Renal cortical epithelial cell (primary cell): ENCODE measurements around the gene RAB11FIP4. TPM values are rescaled to one million over a fixed set of nuclear protein-coding genes. Genes with fewer than 3 reads are reported as not detected.

Experiments used
- DNase-seq: peaks from one replicate; pipeline ENCODE4 v3.0.0-alpha.2; 2011; ENCODE audit warnings: low read depth
- total RNA-seq: library from RNA; depleted of rRNA; stranded (reverse); fragments of >200 nt; gene quantifications from 2 replicates; pipeline ENCODE4 v1.2.3, GENCODE V29; 2014

The RAB11FIP4 gene
- total RNA-seq, 1 donor from 2014 or later: 16.5 TPM

DNA sequence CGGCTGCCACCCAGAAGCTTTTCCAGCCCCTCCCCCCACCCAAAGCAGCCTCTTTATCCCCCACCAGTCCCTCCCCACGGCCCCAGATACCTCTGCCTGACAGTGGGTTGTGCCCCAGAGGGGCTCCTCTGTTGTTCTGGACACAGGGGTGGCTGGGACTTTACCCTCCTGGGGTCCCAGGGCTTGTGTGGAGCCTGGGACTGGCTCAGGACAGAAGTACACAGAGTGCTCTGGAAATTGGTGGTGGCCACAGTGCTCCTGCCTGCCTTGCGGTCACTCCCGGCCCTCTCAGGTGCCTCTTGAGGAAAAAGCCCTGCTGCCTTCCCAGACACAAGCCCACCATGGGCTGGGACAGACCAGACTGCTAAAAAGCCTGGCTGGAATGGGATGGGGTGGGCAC, 68.2 kb downstream of the RAB11FIP4 start:
- DNase-seq: no peak

DNA sequence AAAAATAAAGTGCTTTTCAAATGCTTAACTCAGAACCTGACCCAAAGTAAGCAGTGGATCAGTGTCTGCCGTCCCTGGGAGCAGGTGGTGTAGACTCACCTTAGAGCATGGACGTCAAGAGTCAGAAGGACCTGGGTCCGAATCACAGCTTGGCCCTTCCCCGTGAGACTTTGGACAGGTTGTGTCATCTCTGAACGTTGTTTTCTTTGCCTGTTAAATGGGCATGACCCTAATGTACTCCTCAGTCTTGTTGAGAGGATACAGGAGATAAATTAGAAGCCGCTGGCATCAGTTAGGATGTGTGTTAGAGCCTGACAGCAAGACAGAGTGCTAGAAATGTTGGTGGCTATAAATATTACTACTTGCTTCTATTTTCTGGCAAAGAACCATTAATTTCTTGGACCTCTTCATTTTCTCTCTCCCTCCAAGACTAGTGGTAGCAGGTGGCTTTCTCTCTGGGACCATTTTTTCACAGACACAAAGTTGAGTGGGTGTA, 68.8 kb downstream of the RAB11FIP4 start:
- no peak for DNase-seq

DNA sequence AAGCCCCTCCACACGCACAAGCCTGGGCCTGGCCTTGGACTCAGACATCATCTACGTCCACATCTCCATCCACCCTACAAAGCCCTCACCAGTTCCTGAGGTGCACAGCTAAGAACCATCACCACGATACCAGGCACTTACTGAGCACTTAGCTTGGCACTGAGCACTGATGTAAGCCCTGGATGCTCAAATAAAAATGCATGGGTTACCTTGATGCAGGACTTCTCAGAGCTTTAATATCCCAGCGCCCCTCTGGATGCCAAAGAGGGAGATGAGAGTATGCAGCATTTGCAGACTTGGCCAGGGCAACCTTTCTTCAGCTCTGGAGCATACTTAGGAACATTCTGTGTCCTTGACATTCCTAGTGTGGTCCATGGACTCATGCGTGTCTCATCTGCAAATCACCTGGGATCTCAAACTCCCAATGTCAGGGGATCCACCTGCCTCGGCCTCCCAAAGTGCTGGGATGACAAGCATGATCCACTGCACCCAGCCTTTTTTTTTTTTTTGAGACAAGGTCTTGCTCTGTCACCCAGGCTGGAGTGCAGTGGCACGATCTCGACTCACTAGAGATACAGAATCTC, 69.8 kb downstream of the RAB11FIP4 start:
- DNase-seq: no peak

DNA sequence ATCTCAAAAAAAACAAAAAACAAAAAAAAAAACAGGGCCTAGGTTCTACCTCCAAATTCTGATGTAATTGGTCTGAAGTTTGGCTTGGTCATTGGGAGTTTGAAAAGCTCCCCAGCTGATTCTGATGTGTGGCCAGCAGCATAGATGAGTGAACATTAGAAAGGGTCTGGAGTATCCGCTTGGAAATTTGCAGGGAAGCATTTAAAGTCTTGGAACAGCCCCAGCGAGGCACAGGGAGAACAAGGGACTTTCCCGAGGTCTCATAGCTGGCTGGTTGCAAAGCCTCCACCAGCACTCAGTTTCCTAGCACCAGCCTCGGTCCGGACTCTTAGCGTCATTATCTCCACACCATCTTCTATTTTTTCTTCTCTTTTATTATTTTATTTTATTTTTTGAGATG, 70.8 kb downstream of the RAB11FIP4 start:
- DNase-seq: no peak

DNA sequence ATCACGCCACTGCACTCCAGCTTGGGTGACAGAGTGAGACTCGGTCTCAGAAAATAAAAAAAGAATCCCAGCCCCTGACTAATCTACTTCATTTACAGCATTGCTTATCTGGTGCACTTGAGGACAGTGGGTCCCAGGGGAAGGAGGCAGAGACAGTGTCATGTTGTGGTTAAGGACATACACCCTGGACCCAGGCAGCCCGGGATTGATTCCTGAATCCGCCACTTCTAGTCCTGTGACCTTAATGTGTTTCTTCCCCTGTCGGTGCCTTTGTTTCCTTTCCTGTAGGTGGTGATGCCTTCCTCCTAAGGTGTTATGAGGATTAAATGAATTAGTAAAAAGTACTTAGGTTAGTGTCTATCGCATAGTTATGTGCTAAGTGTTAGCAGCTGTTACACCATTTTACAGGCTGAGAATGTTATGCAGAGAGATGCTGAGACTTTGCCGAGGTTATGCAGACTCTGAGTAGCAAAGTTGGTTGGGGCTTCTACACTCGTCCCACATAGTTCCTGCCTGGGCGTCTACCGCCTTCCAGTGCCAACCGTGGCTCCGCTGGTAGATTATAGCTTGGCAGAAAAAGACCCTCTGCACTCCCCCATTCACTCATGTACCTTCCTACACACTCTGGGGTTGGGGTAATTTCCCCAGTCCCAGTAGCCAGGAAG, 74.8 kb downstream of the RAB11FIP4 start:
- no peak for DNase-seq

DNA sequence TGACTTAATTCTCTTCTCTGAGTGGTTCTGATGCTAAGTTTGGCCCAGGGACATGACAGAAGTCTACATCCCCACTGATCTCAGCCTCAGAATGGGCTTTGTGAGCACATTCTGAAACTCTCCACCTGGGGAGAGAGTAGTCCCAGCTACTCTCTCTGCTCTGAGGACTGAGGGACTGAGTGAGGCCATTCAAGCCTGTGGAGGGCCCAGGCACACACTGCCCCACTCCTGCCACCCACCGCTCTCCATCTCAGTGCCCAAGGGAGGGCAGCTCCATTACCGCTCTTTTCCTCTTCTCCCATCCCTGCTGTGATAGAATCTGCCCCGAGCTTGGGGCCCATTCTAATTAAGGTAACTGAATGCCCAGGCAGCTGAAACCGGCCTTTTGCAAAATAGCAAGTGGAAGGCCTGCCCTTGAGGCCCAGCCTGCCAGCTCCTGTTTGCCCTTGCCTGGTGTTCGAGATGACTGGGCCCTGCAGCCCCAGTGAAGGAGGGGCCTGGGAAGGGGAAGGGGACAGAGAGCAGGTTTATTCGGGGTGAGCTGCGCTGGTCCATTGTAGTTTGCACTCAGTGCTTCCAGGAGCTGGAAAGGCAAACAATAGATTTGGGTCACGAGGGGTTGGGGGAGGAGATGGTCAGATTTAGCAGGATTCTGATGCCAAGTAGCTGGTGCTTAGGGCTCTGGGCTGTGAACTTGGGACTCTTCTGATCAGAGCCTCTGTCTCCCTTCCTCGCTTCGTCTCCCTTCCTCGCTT, 76.2 kb downstream of the RAB11FIP4 start:
- DNase-seq: no peak

DNA sequence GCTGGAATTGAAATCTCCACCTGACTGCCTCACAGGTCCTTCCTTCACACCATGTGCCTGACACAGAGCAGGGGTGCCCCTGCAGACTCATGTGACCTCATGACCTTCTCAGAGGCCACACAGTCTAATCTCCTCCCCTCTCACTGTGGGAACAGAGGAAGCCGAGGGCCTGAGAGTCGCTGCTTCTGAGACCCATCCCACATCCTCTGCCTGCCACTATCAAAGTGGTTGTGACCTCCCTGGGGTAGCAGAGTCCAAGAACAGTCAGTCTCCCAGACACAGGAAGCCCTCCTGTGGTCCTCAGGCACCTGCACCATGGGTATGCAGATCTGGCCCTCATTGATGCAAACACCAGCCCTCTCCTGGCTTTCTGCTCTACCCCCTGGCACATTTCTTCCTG, 78.5 kb downstream of the RAB11FIP4 start:
- no peak for DNase-seq

DNA sequence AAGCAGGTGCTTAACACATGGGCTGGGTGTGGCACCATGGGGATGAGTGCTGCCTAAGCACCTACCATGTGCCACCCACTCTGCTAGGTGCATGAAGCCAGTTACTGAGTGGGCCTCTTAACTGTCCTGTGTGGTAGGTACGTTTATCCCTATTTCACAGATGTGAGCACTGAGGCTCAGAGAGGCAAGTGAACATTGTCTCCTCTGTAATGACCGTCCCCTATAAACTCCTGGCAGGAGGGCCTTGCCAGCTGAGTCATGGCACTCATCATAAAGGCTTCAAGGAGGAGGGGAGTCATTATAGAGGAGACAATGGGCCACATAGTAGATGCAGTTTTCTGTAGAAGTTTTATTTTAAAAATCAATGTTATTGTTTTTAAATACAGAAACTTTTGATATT, 79.1 kb downstream of the RAB11FIP4 start:
- DNase-seq: no peak

DNA sequence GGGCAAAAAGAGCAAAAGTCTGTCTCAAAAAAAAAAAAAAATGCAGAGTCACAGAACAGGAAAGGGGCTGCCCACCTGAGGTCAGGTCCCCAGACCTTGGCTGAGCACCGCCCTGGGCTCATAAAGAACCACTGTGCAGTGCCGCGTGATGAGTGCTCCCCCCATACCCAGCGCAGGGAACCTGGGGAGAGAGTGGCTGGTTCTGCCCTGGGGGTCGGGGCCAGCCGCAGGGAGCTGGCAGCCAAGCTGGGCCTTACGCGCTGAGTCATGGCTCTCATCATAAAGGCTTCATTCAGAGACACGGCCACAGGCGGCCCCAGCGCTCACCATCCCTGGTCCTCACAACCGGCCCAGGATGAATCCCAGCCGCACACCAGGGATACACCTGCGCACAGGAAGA, 80.7 kb downstream of the RAB11FIP4 start:
- no peak for DNase-seq

DNA sequence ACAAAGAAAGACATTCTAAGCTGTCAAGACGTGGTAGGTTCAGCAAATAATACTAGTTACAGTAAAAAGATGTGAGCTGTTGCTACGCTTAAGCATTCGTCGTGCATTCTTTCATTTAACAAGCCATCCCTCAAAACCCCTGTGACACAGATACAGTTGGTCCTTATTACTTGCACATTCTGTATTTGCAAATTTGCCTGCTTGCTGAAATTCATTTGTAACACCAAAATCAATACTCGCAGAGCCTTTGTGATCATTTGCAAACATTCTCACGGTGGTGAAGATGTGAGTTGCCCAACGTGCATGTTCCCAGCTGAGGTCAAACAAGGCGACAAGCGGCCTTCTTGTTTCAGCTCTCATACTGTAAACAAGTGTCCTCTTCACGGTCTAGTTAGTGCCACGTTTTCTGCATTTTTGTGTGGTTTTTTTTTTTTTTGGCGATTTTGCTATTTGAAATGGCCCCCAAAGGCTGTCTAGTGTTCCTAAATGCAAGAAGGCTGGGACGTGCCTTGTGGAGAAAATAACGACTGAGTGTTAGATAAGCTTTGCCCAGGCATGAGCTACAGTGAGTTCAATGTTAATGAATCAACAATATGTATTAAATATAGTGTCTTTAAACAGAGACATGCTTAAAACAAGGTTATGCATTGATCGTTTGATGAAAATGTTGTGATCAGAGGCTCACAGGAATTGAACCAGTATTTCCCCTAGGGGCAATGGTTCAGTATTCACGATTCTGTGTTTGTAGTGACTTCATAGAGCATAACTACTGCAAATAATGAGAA, 84.1 kb downstream of the RAB11FIP4 start:
- DNase-seq: no peak

DNA sequence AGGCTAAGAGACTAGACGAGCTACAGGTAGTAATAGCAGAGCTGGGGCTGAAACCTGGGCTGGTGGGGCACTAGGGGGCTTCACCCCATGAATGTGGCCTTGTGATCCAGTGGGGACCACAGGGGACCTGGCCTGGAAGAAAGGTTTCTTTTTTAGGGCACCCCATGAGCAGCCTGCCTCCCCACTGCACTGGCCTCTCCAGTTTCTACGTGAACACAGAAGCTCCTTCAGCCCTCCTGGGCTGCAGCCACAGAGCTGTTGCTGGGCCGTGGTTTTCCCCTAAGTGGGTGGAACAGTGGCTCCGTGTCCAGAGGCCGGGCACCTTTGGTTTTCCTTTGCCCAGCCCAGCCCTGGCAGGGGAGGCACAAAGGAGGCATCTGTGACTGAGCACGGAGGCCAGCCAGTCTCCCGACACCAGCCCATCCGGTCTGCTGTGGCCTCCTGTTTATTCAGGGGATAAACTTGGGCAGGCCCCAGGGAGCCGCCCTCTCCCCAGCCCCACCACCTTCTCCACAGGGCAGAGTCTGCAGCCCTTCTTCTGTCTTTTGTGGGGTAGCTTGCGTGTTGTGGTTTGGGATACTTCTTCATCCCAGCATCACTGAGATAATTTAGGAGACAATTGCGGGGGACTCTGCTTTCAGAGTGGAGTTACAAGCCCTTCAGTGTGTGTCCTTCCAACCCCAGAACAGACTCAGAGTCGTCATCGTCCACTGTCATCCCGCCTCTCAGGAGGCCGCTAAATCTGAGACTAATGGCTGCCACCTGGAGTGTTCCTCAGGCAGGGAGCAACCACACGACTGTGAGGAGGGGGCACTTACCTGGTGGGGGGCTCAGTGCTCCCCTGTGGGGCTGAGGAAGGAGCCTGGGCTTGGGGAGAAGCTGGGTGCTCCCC, 85.3 kb downstream of the RAB11FIP4 start:
- no peak for DNase-seq

DNA sequence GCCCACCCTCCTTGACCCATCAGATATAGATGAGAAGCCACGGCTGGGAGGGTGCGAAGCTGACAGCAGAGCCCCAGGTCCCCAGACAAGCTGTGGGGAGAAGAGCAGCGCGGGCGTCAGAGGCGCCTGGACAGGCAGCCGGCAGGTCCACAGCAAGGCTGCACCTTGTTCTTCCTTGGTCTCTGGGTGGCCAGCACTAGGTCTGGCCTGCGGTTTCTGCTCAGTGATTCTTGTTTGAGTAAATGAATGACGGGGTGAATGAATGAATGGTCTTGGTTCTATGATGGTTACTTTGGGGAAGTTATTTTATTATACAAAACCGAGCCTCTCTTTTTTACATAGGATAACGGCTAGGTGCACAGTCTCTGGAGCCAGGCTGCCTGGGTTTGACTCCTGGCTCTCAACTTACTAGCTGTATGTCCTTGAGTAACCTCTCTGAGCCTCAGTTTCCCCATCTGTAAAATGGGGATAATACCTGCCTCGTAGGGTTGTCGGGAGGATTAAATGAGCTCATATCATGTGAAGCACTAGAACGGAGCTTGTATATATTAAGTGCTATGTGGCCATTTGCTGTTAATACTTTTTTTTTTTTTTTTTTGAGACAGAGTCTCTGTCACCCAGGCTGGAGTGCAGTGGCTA, 86.1 kb downstream of the RAB11FIP4 start:
- no peak for DNase-seq

DNA sequence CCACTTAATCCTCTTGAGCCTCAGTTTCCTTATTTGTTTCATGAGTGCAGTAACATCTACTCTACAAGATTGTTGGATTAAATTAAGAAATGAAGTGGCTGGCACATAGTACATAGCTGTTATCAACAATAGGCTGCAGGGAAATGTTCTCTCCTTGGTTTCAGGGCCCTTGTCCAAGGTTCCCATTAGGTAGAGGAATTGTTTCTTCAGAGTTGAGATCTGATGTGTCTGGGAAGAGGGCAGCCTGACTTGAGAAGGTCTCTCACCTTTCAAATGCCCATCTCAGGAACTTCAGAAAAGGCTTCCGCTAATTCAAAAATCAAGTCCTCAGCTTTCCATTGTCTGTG, 87.6 kb downstream of the RAB11FIP4 start:
- DNase-seq: no peak

DNA sequence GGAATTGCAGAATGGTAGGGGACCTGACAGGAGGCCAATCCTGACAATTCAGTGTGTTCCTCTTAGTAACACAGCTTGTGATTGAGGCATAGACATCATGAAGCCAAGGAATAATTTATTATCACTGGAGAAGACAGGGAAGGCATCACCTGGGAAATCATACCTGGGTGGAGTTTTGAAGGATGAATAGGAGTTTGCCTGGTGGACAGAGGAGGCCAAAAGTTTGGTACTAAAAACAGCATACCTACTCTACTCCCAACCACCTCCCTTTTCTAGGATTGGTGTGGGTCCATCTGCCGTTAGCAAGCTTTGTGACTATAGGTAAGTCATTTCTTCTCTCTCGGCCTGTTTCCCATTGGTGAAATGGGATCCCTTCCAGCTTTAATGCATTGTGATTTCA, 88.0 kb downstream of the RAB11FIP4 start:
- DNase-seq: no peak

DNA sequence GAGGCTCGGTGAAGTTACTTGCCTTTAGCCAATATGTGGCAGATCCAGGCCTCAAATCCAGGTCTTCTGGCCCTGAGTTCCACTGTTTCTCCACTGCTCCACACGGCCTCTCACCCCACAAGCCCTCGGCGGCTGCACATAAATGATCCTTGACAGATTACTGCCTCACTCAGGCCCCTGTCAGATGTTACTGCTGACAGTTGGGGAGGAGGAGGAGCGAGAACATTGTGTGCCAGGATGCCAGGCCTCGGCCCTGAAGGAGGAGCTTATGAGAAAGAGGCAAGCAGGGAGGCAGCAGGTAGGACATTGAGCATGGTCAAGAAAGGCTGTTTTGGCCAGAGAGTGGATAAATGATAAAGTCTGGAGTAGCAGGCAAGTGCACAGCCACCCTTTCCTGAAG, 88.6 kb downstream of the RAB11FIP4 start:
- DNase-seq: no peak

DNA sequence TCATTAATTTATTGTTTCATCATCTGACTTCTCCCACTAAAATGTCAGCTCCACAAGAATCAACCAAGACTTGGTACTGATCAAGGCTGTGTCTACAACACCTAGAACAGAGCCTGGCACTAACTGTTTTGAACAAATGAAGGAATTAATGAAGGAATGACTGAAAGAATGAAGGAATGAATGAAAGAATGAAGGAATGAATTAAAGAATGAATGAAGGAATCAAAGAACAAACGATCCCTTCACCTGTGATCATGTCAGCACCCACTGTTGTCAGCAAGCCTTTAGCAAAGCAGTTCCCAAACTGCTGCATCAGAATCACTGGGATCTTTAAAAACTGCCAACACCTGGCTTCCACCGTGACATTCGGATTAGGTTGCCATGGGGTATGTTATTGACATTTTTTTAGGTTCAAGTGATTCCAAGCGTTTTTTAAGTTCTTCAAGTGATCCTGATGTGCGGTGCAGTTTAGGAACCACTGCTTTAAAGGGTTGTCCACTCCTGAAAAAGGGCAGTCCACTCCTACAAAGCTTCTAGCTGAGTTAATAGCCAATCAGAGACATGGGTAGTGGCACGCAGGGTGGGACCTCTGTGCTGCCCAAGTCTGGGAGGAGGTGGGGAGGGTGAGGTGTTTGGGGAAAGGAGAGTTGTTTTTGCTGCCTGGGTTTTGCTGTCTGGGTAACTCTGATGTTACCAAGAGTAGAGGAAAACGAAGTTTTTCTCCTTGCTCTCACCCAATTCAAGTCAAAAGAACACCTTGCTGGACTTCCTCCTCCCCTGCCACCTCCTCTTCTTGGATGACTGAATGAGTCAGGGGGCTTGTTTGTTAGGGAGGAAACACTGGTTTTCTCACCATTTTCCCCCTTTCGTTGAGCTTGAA, 89.7 kb downstream of the RAB11FIP4 start:
- DNase-seq: no peak

DNA sequence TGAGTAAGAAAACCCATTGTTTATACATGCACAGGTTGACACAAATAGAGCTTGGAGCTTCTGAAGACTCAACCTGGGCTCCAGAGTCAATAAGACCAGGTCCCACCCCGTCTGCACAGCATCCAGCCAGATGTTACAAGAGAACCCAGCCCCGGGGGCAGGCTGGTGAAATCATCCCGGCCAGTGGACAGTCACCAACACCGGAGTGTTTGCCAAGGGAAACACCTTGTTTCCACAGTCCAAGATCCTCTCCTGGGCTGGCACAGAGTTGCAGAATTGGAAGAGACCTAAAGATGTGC, 90.3 kb downstream of the RAB11FIP4 start:
- DNase-seq: no peak

DNA sequence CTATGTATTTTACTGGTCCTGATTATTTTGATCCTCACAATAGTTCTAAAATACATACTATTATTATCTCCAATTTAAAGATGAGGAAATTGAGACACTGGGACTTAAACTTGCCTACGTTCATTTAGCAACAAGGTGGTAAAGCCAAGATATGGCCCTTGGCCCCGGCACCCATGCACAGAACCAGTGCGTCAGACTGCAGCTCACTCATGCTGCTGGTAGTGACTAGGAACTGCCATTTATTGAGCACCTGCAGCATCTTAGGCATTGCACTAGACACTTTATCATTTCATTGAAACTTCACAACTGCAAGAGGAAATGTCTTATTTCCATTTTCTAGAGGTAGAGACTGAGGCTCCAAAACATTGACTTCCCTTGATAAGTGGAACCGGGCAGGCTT, 93.3 kb downstream of the RAB11FIP4 start:
- no peak for DNase-seq

DNA sequence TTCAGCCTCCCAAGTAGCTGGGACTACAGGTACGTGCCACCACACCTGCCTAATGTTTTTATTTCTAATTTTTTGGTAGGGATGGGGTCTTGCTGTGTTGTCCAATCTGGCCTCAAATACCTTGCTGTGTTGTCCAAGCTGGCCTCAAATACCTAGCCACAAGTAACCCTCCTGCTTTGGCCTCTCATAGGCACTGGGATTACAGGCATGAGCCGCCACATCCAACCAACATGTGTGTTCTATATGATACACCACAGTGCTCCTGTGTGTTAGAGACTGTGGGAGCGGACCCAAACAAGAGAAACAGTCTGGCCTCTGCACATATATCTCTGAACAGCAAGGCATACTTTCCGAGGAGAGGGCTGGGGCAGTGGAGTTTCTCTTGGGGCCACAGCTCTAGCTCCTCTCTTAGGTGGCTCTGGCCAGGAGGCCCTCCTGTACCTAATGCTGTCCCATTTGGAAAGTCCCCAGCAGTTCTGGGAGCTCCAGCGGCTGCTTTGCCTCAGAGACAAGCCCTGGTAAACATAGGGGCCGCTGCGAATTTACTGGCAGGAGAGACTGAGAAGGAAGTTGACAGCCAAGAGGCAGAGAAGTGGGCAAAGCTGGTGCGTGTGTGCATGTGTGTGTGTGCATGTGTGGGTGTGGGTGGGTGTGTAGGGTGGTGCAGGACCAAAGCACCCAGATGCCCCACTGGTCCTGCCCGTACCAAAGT, 95.0 kb downstream of the RAB11FIP4 start:
- no peak for DNase-seq
